ENCODE results near the gene PTPRG. TPM values are rescaled to one million over a fixed set of nuclear protein-coding genes. Genes with fewer than 3 reads are reported as not detected.

PTPRG gene
- total RNA-seq, 2 donors from 2014 or later, result 33.9 to 39.2 TPM

DNA sequence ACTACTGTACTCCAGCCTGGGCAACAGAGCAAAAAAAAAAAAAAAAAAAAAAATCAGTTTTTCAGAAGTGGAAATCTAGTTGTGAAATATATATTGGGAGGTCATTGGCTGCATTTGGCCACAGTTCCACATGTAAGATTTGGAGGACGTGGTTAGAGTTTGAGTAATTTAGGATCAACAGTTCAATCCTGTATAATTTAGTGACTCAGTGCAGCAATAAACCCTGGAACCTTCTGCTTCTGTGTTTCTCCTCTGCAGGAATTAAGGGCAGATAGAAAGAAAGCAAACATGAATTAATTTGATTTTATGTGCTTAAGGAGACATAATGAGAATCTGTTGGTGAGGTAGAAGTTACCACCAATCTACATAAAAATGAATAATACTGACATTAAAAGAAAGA is 347.0 kb downstream of the PTPRG start:
- Histone ChIP-seq H3K27me3 (no peaks in the 10 kb centered on the region), H3K27ac (no peak overlapping the region), H3K36me3 (no peaks in the 10 kb centered on the region), H3K4me3 (no peak overlapping the region), H3K4me1 (peaks cover 0 to 23% of the 10 kb centered on the region in 2 donors), H3K9me3 (no peaks in the 10 kb centered on the region)
- TF ChIP-seq, protein P1, sequence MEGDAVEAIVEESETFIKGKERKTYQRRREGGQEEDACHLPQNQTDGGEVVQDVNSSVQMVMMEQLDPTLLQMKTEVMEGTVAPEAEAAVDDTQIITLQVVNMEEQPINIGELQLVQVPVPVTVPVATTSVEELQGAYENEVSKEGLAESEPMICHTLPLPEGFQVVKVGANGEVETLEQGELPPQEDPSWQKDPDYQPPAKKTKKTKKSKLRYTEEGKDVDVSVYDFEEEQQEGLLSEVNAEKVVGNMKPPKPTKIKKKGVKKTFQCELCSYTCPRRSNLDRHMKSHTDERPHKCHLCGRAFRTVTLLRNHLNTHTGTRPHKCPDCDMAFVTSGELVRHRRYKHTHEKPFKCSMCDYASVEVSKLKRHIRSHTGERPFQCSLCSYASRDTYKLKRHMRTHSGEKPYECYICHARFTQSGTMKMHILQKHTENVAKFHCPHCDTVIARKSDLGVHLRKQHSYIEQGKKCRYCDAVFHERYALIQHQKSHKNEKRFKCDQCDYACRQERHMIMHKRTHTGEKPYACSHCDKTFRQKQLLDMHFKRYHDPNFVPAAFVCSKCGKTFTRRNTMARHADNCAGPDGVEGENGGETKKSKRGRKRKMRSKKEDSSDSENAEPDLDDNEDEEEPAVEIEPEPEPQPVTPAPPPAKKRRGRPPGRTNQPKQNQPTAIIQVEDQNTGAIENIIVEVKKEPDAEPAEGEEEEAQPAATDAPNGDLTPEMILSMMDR (IDR thresholded peaks at IDR 0.05), result no peak
- DNase-seq (ENCODE audit: low spot score), result no peak

DNA sequence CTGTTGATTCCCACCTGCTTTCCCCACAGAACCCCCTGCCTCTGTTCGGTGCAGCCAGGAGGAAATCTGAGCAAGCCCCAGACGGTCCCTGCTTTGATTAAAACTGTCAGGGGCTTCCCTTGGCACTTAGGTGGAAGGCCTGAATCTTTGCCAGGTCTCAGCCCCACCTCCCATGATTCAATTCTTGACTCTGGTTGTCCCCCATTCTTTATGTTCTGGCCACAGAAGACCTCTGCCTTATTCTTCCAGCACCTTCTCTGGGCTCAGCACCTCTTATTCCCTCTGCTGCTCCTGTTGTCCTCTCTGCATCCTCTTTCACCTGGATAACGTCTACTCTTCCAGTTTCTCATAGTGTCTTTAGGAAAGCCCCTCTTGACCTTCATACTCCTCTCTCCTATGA is 349.4 kb downstream of the PTPRG start:
- no peaks in the 10 kb centered on the region for H3K9me3 ChIP-seq
- no peak for DNase-seq (ENCODE audit: low spot score)
- no peaks in the 10 kb centered on the region for H3K36me3 ChIP-seq
- peaks cover 0 to 2% of the 10 kb centered on the region in 2 donors for H3K4me1 ChIP-seq
- TF ChIP-seq, protein P1 (IDR thresholded peaks at IDR 0.05), result no peak
- H3K4me3 ChIP-seq, result no peak overlapping the region
- H3K27ac ChIP-seq, result no peak overlapping the region
- no peaks in the 10 kb centered on the region for H3K27me3 ChIP-seq

DNA sequence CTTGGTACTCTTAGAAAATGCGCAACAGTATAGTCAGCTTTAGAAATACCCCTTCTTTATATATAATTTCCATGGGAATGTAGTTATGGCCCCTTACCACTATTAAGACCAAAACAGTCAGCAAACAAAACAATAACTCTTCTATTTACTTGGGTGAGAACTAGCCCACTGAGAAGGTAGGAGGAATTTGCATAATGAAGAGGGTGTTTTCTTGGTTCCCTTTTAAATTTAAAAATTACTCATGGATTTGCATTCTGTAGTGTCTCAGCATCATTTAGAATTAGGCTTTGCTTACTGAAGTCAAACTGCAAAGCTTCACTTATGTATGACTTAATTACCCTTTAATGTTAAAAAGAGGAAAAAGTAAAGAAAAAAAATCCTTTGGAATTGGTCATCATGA is 350.8 kb downstream of the PTPRG start:
- no peak overlapping the region for H3K4me3 ChIP-seq
- no peak overlapping the region for H3K27ac ChIP-seq
- DNase-seq (ENCODE audit: low spot score), result no peak
- H3K4me1 ChIP-seq, result peaks cover 0 to 12% of the 10 kb centered on the region in 2 donors
- no peaks in the 10 kb centered on the region for H3K9me3 ChIP-seq
- H3K36me3 ChIP-seq, result no peaks in the 10 kb centered on the region
- TF ChIP-seq, protein P1 (IDR thresholded peaks at IDR 0.05), result no peak
- no peaks in the 10 kb centered on the region for H3K27me3 ChIP-seq

DNA sequence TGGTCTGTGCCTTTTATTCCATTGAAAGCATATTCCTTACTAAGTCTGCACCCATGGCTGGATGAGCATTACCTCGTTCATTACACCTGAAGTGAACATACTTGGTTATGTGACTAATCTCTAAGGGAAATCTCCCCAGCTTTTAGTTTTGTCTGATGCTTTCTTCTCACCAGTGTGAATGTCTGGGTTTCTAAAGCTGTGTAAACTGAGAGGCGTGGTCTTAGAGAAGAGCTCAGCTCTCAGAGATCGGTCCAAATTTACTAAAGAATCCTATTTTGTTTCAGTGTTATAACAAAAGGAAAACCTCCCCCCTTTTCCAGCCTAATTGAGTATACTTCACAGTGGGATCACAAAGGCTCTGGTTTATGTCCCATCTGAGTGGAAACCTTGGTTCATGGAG is 352.3 kb downstream of the PTPRG start:
- Histone ChIP-seq H3K4me3 (no peak overlapping the region), H3K27me3 (no peaks in the 10 kb centered on the region), H3K9me3 (no peaks in the 10 kb centered on the region), H3K4me1 (peaks cover 0 to 28% of the 10 kb centered on the region in 2 donors), H3K36me3 (no peaks in the 10 kb centered on the region), H3K27ac (no peak overlapping the region)
- TF ChIP-seq, protein P1 (IDR thresholded peaks at IDR 0.05), result no peak
- DNase-seq (ENCODE audit: low spot score), result no peak

DNA sequence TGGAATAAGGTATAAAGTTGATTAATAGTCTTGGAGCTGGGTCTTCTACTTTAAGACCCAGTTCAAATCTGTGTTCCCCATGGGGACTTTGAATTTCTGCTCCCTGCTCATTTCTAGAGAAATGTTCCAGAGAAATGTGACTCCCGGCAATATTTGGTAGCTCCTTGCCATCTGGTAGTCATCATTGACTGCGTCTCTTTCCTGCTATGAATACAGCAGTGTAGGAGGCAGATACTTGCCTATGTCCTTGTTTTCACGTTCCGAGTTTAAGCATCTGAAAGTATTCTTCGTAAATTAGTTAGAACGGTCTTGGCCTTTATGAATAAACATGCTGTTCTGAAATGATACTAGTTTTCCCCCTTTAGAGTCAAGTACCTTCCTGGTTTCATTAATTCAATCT is 352.9 kb downstream of the PTPRG start:
- H3K36me3 ChIP-seq, result no peaks in the 10 kb centered on the region
- H3K27ac ChIP-seq, result no peak overlapping the region
- no peaks in the 10 kb centered on the region for H3K9me3 ChIP-seq
- no peak for DNase-seq (ENCODE audit: low spot score)
- TF ChIP-seq, protein P1 (IDR thresholded peaks at IDR 0.05), result no peak
- no peaks in the 10 kb centered on the region for H3K27me3 ChIP-seq
- H3K4me3 ChIP-seq, result no peak overlapping the region
- peaks cover 0 to 33% of the 10 kb centered on the region in 2 donors for H3K4me1 ChIP-seq

DNA sequence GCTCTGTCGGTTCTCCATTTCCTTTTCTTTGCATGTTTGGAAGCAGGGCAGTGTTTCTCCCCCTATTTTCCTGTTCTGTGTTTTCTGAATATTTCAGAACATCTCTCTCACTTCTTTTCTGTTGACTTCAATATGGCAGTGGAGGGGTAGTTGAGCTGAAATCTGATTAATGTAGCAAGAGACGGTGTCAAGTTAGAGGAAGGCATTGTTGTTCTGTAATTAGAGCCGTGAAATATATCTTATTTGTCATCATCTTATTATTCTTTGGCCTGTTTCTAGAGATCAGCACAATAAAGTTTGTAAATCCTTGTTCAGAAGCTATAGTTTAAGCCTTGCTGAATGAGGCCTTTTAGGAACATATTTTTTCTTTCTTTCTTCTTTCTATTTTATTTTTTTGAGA is 353.9 kb downstream of the PTPRG start:
- Histone ChIP-seq H3K27me3 (no peaks in the 10 kb centered on the region), H3K36me3 (no peaks in the 10 kb centered on the region), H3K4me3 (no peak overlapping the region), H3K4me1 (peaks cover 0 to 33% of the 10 kb centered on the region in 2 donors), H3K27ac (no peak overlapping the region), H3K9me3 (no peaks in the 10 kb centered on the region)
- DNase-seq (ENCODE audit: low spot score), result no peak
- TF ChIP-seq, protein P1 (IDR thresholded peaks at IDR 0.05), result no peak
